ENCODE measurements around the gene ZPBP2.

- TF ChIP-seq EZH2 (IDR thresholded peaks at IDR 0.05) (no peak), POLR2AphosphoS5 (IDR thresholded peaks at IDR 0.05; ENCODE audit: borderline replicate concordance, low read depth, low read length) (no peak), FOXP2 (optimal IDR thresholded peaks at IDR 0.05; ENCODE audit: control extremely low read depth, extremely low read length, insufficient read depth) (no peak)
Measured at GRCh38 chr17:39818358-39819000, 49.5 kb upstream of the ZPBP2 start.
